ENCODE data around the gene SH3PXD2B.

DNA sequence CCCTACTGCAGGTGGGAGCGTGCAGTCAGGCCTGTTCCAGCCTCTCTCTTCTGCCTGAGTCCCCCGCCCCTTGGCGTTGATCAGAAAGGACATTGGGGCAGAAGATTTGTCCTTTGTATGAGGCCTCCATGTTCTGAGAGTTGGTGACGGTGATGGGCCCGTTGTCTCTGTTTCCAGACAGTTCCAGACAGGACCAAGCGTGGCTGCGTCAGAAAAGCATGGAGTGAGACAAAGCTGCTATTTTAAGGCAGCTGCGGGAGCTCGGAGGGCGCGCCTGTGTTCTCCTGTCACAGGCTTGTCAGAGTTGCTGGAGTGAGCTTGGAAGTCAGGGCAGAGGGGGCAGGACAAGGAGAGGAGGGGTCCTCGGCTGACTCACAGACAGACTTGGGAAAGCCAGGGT, 32.1 kb upstream of the SH3PXD2B start:
- no peak for TF ChIP-seq SMAD3 (CRISPR knock-in tag; IDR thresholded peaks at IDR 0.05)
- TF ChIP-seq ZNF549 (CRISPR knock-in tag; IDR thresholded peaks at IDR 0.05): no peak
- no peak for TF ChIP-seq ZBTB21 (CRISPR knock-in tag; IDR thresholded peaks at IDR 0.05)
- TF ChIP-seq MAF1 (CRISPR knock-in tag; IDR thresholded peaks at IDR 0.05; ENCODE audit: borderline replicate concordance): no peak
- TF ChIP-seq, protein P1, sequence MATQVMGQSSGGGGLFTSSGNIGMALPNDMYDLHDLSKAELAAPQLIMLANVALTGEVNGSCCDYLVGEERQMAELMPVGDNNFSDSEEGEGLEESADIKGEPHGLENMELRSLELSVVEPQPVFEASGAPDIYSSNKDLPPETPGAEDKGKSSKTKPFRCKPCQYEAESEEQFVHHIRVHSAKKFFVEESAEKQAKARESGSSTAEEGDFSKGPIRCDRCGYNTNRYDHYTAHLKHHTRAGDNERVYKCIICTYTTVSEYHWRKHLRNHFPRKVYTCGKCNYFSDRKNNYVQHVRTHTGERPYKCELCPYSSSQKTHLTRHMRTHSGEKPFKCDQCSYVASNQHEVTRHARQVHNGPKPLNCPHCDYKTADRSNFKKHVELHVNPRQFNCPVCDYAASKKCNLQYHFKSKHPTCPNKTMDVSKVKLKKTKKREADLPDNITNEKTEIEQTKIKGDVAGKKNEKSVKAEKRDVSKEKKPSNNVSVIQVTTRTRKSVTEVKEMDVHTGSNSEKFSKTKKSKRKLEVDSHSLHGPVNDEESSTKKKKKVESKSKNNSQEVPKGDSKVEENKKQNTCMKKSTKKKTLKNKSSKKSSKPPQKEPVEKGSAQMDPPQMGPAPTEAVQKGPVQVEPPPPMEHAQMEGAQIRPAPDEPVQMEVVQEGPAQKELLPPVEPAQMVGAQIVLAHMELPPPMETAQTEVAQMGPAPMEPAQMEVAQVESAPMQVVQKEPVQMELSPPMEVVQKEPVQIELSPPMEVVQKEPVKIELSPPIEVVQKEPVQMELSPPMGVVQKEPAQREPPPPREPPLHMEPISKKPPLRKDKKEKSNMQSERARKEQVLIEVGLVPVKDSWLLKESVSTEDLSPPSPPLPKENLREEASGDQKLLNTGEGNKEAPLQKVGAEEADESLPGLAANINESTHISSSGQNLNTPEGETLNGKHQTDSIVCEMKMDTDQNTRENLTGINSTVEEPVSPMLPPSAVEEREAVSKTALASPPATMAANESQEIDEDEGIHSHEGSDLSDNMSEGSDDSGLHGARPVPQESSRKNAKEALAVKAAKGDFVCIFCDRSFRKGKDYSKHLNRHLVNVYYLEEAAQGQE (IDR thresholded peaks at IDR 0.05; ENCODE audit: borderline replicate concordance in 1 of 2, low read depth in 1 of 2, low read length in 2 of 2): no peak
- TF ChIP-seq EZH2 (conservative IDR thresholded peaks at IDR 0.05; ENCODE audit: low read depth, low read length): no peak
- TF ChIP-seq ZNF335 (CRISPR knock-in tag; IDR thresholded peaks at IDR 0.05): no peak
- TF ChIP-seq TP53 (CRISPR knock-in tag; conservative IDR thresholded peaks at IDR 0.05): no peak
- TF ChIP-seq TAF1 (CRISPR knock-in tag; IDR thresholded peaks at IDR 0.05): no peak
